IMR-90 (cell line): ENCODE data around the gene MYBPHL. TPM values are rescaled to one million over a fixed set of nuclear protein-coding genes. Genes with fewer than 3 reads are reported as not detected.

Experiments
- ATAC-seq: fragments of 200-7000 bp; cut with Tn5 transposase; 2 replicates; pipeline ENCODE4 v1.9.1; 2020; ENCODE audit warnings: low read depth, mild to moderate bottlenecking, moderate library complexity
- BruUV-seq: library from RNA; stranded (reverse); fragments of 400-500 nt; replicated peaks from 2 replicates; lab custom pipeline; 2021; lab: Mats Ljungman, UMichigan
- CTCF ChIA-PET: fragments of 300-600 bp; formaldehyde crosslinking; extraction: SDS; loops from one replicate; lab custom pipeline; 2021; ENCODE audit warnings: antibody characterized with exemption; lab: Yijun Ruan, JAX
- POLR2A ChIA-PET: fragments of 300-600 bp; sonication (Branson Sonifier 250); formaldehyde crosslinking; loops from one replicate; lab custom pipeline; 2022; ENCODE audit warnings: antibody characterized with exemption; ENCODE audit not compliant: unreplicated experiment; lab: Charles Lee
- DNase-seq: peaks from one replicate; pipeline ENCODE4 v3.0.0; 2013
- H2AFZ ChIP-seq: replicated peaks from 2 replicates; pipeline ENCODE3; 2013; ENCODE audit warnings: low read length, mild to moderate bottlenecking; ENCODE audit not compliant: poor library complexity
- H2AK5ac ChIP-seq: 2 replicates; pipeline ENCODE4 v1.6.1; 2013; ENCODE audit warnings: low read depth, low read length, inconsistent platforms
- H2AK9ac ChIP-seq: replicated peaks from 2 replicates; pipeline ENCODE3; 2013; ENCODE audit warnings: mild to moderate bottlenecking, low read depth, low read length, moderate library complexity; ENCODE audit not compliant: poor library complexity
- H2BK120ac ChIP-seq: 2 replicates; pipeline ENCODE4 v1.6.1; 2013; ENCODE audit warnings: low read depth, low read length, inconsistent platforms
- H2BK15ac ChIP-seq: 3 replicates; pipeline ENCODE4 v1.6.1; 2013; ENCODE audit warnings: low read depth, low read length, inconsistent platforms
- H2BK20ac ChIP-seq: 2 replicates; pipeline ENCODE4 v1.6.1; 2013; ENCODE audit warnings: low read depth, mild to moderate bottlenecking, inconsistent platforms, low read length, moderate library complexity
- H2BK5ac ChIP-seq: 2 replicates; pipeline ENCODE4 v1.6.1; 2013; ENCODE audit warnings: mild to moderate bottlenecking, low read depth, low read length, inconsistent platforms; ENCODE audit not compliant: poor library complexity, severe bottlenecking
- H3K14ac ChIP-seq: replicated peaks from 2 replicates; pipeline ENCODE4 v1.6.1; 2013; ENCODE audit warnings: low read depth, low read length, inconsistent platforms
- H3K18ac ChIP-seq: 2 replicates; pipeline ENCODE4 v1.6.1; 2013; ENCODE audit warnings: low read depth, low read length, control low read depth
- H3K23ac ChIP-seq: 2 replicates; pipeline ENCODE4 v1.6.1; 2013; ENCODE audit warnings: low read depth, low read length, inconsistent platforms
- H3K27ac ChIP-seq: 2 replicates; pipeline ENCODE4 v1.5.1; 2013; ENCODE audit warnings: mild to moderate bottlenecking, control low read depth, low read length; ENCODE audit not compliant: insufficient read depth
- H3K27me3 ChIP-seq: 2 replicates; pipeline ENCODE4 v1.6.1; 2013; ENCODE audit warnings: low read length; ENCODE audit not compliant: control insufficient read depth, insufficient read depth
- H3K36me3 ChIP-seq: 2 replicates; pipeline ENCODE4 v1.6.1; 2013; ENCODE audit warnings: low read length, mixed read lengths; ENCODE audit not compliant: control insufficient read depth, insufficient read depth
- H3K4ac ChIP-seq: 2 replicates; pipeline ENCODE4 v1.6.1; 2013; ENCODE audit warnings: low read depth, low read length, inconsistent platforms
- H3K4me1 ChIP-seq: 2 replicates; pipeline ENCODE4 v1.6.1; 2013; ENCODE audit warnings: low read length, mixed read lengths; ENCODE audit not compliant: control insufficient read depth, insufficient read depth
- H3K4me2 ChIP-seq: 2 replicates; pipeline ENCODE4 v1.6.1; 2013; ENCODE audit warnings: low read depth, mild to moderate bottlenecking, control low read depth, low read length, moderate library complexity
- H3K4me3 ChIP-seq: 2 replicates; pipeline ENCODE4 v1.5.1; 2013; ENCODE audit warnings: low read depth, mild to moderate bottlenecking, control low read depth, low read length, moderate library complexity; ENCODE audit not compliant: insufficient read depth
- H3K56ac ChIP-seq: 2 replicates; pipeline ENCODE4 v1.6.1; 2013; ENCODE audit warnings: low read length, inconsistent platforms; ENCODE audit not compliant: insufficient read depth; ENCODE audit errors: extremely low read depth
- H3K79me1 ChIP-seq, 2 experiments: 2 replicates each; pipeline ENCODE4 v1.6.1; 2013; ENCODE audit warnings: low read length in 2 of 2, inconsistent platforms in 1 of 2, low read depth in 1 of 2
- H3K9ac ChIP-seq: 2 replicates; pipeline ENCODE4 v1.6.1; 2013; ENCODE audit warnings: low read depth, low read length, control low read depth
- H3K9me1 ChIP-seq: 2 replicates; pipeline ENCODE4 v1.6.1; 2013; ENCODE audit warnings: low read length, inconsistent platforms; ENCODE audit not compliant: insufficient read depth
- H3K9me3 ChIP-seq: 2 replicates; pipeline ENCODE4 v1.6.1; 2013; ENCODE audit warnings: low read length; ENCODE audit not compliant: control insufficient read depth, insufficient read depth
- H4K20me1 ChIP-seq: 2 replicates; pipeline ENCODE4 v1.6.1; 2013; ENCODE audit warnings: low read length, inconsistent platforms; ENCODE audit not compliant: insufficient read depth
- H4K5ac ChIP-seq: 2 replicates; pipeline ENCODE4 v1.6.1; 2013; ENCODE audit warnings: mild to moderate bottlenecking, low read depth, low read length, control low read depth
- H4K8ac ChIP-seq, 2 experiments: 2 replicates each; pipeline ENCODE4 v1.6.1; 2013; ENCODE audit warnings: low read depth in 2 of 2, low read length in 2 of 2, control low read depth in 1 of 2, inconsistent platforms in 1 of 2
- H4K91ac ChIP-seq: 2 replicates; pipeline ENCODE4 v1.6.1; 2013; ENCODE audit warnings: low read depth, low read length, inconsistent platforms; ENCODE audit not compliant: insufficient read depth
- BHLHE40 ChIP-seq: fragments of 150-350 bp; IDR thresholded peaks from 2 replicates; pipeline ENCODE4 v1.6.1; 2016; ENCODE audit warnings: mild to moderate bottlenecking, low read depth, low read length
- CEBPB ChIP-seq: IDR thresholded peaks from 2 replicates; pipeline ENCODE4 v1.6.1; 2012; ENCODE audit warnings: low read depth, low read length, improper control_type of control experiment
- CHD1 ChIP-seq: IDR thresholded peaks from 2 replicates; pipeline ENCODE4 v1.6.1; 2012; ENCODE audit warnings: low read depth, low read length, improper control_type of control experiment
- FOS ChIP-seq: fragments of 150-350 bp; IDR thresholded peaks from 2 replicates; pipeline ENCODE4 v1.6.1; 2016; ENCODE audit warnings: low read depth, low read length
- MAFK ChIP-seq: IDR thresholded peaks from 2 replicates; pipeline ENCODE4 v1.6.1; 2012; ENCODE audit warnings: low read depth, low read length, improper control_type of control experiment
- MAZ ChIP-seq: IDR thresholded peaks from 2 replicates; pipeline ENCODE4 v1.6.1; 2012; ENCODE audit warnings: low read depth, mild to moderate bottlenecking, low read length, improper control_type of control experiment, moderate library complexity, borderline replicate concordance
- MXI1 ChIP-seq: IDR thresholded peaks from 2 replicates; pipeline ENCODE4 v1.6.1; 2012; ENCODE audit warnings: low read depth, mild to moderate bottlenecking, low read length, moderate library complexity, borderline replicate concordance
- NFE2L2 ChIP-seq: fragments of 150-350 bp; IDR thresholded peaks from 2 replicates; pipeline ENCODE4 v1.6.1; 2016; ENCODE audit warnings: low read depth, mild to moderate bottlenecking, low read length
- POLR2A ChIP-seq: IDR thresholded peaks from 2 replicates; pipeline ENCODE4 v1.6.1; 2012; ENCODE audit warnings: mild to moderate bottlenecking, low read depth, low read length
- RAD21 ChIP-seq: IDR thresholded peaks from 2 replicates; pipeline ENCODE4 v1.6.1; 2012; ENCODE audit warnings: low read length, improper control_type of control experiment
- RCOR1 ChIP-seq: IDR thresholded peaks from 2 replicates; pipeline ENCODE4 v1.6.1; 2012; ENCODE audit warnings: mild to moderate bottlenecking, low read length, improper control_type of control experiment; ENCODE audit not compliant: insufficient replicate concordance
- RFX5 ChIP-seq: IDR thresholded peaks from 2 replicates; pipeline ENCODE4 v1.8.0; 2012; ENCODE audit warnings: low read depth, mild to moderate bottlenecking, low read length, moderate library complexity
- SMC3 ChIP-seq: fragments of 150-350 bp; IDR thresholded peaks from 2 replicates; pipeline ENCODE4 v1.6.1; 2016; ENCODE audit warnings: low read depth, mild to moderate bottlenecking, antibody characterized with exemption, low read length, moderate library complexity
- WGBS, 2 experiments: methylation state at CpG; one replicate each; pipeline versions ENCODE4 v1.1.5 to v1.1.7; 2013; ENCODE audit warnings: missing lambda C conversion rate in 2 of 2; ENCODE audit not compliant: insufficient read length in 1 of 2; ENCODE audit errors: extremely low coverage in 2 of 2; 5-methylcytosine and 5-hydroxymethylcytosine counted together
- dilution Hi-C: fragments of 300-500 bp; cut with HindIII; formaldehyde crosslinking; loops from one replicate; pipeline ENCODE4 v1.14.3; 2018; ENCODE audit warnings: low sequenced_read_pairs; ENCODE audit not compliant: unreplicated experiment
- in situ Hi-C: fragments of 300-500 bp; cut with MboI; formaldehyde crosslinking; loops from 3 replicates; pipeline ENCODE4 v1.14.3; 2019; ENCODE audit warnings: low sequenced_read_pairs, inconsistent platforms, mixed read lengths
- intact Hi-C: fragments of 100-400 bp; cut with micrococcal nuclease; formaldehyde crosslinking; loops from 2 replicates; pipeline ENCODE4 v1.10.0; 2022
- polyA plus RNA-seq, 3 experiments: library from polyadenylated mRNA; depleted of rRNA; stranded (reverse); fragments of >200 nt; gene quantifications; 2 replicates each; pipeline ENCODE4 v1.2.3, GENCODE V29; 2012; ENCODE audit warnings: low replicate concordance in 1 of 3
- total RNA-seq: library from RNA; depleted of rRNA; stranded (reverse); fragments of >200 nt; gene quantifications from 2 replicates; pipeline ENCODE4 v1.2.3, GENCODE V29; 2012
- TF ChIP-seq, protein P1 (sequence below): fragments of 150-350 bp; IDR thresholded peaks from 2 replicates; pipeline ENCODE4 v1.6.1; 2016; ENCODE audit warnings: low read depth, mild to moderate bottlenecking, low read length, moderate library complexity, borderline replicate concordance
- TF ChIP-seq, protein P2 (sequence below): conservative IDR thresholded peaks from 2 replicates; pipeline ENCODE4 v1.5.1; 2012; ENCODE audit warnings: mild to moderate bottlenecking, low read depth, low read length, improper control_type of control experiment
- TF ChIP-seq, protein P3 (sequence below): fragments of 150-350 bp; IDR thresholded peaks from 2 replicates; pipeline ENCODE4 v1.6.1; 2017; ENCODE audit warnings: mild to moderate bottlenecking, antibody characterized with exemption, low read length, low read depth

MYBPHL gene
- total and polyA plus RNA-seq, 2 of the 4 experiments (the other 2 are of a cell fraction), result 0.07 TPM; not detected in 1

DNA sequence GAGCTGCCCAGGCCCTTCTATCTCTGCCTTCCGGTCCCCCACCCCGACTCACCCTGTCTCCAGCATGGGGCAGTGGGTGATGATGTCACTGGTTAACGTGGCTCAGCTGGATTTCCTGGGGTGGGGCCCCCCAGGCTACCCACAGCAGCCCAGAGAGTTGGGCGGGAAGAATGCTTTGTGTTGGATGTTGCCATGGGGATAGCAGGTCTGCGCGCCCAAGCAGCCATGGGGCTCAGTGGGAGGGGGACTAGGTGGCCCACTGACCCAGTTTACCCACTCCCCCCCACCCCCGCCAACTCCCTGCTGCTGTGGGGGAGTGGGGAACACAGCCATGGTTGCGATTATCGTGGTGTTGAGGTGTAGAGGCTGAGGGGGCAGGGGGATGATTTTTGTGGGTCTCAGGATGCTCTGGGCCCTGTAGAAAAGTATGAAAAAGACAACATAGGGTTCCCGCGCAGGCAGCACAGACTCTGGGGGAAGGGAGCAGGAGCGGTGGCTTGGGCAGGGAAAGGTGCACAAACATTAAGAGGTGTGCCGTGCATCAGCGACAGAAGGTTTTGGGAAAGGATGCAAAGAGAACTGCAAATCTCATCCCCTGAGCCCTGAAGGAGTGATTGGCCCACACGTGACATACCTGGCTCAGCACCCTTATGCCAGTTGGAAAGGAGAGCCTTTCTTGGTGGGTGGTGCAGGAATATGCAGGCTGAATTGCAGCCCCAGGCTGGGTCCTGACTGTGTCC, 49.0 kb downstream of the MYBPHL start:
- CTCF ChIA-PET, result no interaction called here
- 0 out of 4 replicates have a peak, but pooled peaks cover 0 to 8% of the 10 kb centered on the region in 2 experiments for H3K79me1 ChIP-seq
- H3K4me2 ChIP-seq, result no peak overlapping the region
- H4K91ac ChIP-seq, result no peak overlapping the region
- H3K9me3 ChIP-seq, result no peaks in the 10 kb centered on the region
- no peaks in the 10 kb centered on the region; the same call in 1 of the 2 replicates for H3K9me1 ChIP-seq
- no peak overlapping the region for H2BK5ac ChIP-seq
- H2BK120ac ChIP-seq, result no peak overlapping the region
- no peak for TF ChIP-seq RAD21
- no peak for TF ChIP-seq FOS
- TF ChIP-seq MXI1, result no peak
- no peak for TF ChIP-seq RCOR1
- TF ChIP-seq MAZ, result no peak
- no peak for TF ChIP-seq MAFK
- TF ChIP-seq, protein P1, sequence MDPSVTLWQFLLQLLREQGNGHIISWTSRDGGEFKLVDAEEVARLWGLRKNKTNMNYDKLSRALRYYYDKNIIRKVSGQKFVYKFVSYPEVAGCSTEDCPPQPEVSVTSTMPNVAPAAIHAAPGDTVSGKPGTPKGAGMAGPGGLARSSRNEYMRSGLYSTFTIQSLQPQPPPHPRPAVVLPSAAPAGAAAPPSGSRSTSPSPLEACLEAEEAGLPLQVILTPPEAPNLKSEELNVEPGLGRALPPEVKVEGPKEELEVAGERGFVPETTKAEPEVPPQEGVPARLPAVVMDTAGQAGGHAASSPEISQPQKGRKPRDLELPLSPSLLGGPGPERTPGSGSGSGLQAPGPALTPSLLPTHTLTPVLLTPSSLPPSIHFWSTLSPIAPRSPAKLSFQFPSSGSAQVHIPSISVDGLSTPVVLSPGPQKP, result no peak
- TF ChIP-seq CEBPB, result no peak
- no peak for TF ChIP-seq NFE2L2
- TF ChIP-seq CHD1, result no peak
- TF ChIP-seq POLR2A, result no peak
- TF ChIP-seq, protein P2, sequence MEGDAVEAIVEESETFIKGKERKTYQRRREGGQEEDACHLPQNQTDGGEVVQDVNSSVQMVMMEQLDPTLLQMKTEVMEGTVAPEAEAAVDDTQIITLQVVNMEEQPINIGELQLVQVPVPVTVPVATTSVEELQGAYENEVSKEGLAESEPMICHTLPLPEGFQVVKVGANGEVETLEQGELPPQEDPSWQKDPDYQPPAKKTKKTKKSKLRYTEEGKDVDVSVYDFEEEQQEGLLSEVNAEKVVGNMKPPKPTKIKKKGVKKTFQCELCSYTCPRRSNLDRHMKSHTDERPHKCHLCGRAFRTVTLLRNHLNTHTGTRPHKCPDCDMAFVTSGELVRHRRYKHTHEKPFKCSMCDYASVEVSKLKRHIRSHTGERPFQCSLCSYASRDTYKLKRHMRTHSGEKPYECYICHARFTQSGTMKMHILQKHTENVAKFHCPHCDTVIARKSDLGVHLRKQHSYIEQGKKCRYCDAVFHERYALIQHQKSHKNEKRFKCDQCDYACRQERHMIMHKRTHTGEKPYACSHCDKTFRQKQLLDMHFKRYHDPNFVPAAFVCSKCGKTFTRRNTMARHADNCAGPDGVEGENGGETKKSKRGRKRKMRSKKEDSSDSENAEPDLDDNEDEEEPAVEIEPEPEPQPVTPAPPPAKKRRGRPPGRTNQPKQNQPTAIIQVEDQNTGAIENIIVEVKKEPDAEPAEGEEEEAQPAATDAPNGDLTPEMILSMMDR, result no peak
- TF ChIP-seq, protein P3, sequence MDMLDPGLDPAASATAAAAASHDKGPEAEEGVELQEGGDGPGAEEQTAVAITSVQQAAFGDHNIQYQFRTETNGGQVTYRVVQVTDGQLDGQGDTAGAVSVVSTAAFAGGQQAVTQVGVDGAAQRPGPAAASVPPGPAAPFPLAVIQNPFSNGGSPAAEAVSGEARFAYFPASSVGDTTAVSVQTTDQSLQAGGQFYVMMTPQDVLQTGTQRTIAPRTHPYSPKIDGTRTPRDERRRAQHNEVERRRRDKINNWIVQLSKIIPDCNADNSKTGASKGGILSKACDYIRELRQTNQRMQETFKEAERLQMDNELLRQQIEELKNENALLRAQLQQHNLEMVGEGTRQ, result no peak
- TF ChIP-seq SMC3, result no peak
- TF ChIP-seq RFX5, result no peak
- no peak for TF ChIP-seq BHLHE40
- no peak overlapping the region for H3K4me3 ChIP-seq
- H2AK9ac ChIP-seq, result peak overlapping the region; percentile 38
- ATAC-seq, result no peak
- H3K23ac ChIP-seq, result no peak overlapping the region
- H4K5ac ChIP-seq, result no peak overlapping the region
- peaks cover 14% of the 10 kb centered on the region for H3K4me1 ChIP-seq
- H3K27me3 ChIP-seq, result no peaks in the 10 kb centered on the region
- no peak overlapping the region for H4K8ac ChIP-seq
- no peak overlapping the region for H3K9ac ChIP-seq
- H3K56ac ChIP-seq, result no peak overlapping the region
- no peak overlapping the region for H3K4ac ChIP-seq
- DNase-seq, result no peak
- no peak overlapping the region for H2AK5ac ChIP-seq
- 90% methylated on average over 2 of the region's 15 CpGs; no CpG with 5 or more reads in 1 of the 2 experiments for WGBS, 2 experiments
- POLR2A ChIA-PET, result no interaction called here
- no peak overlapping the region for H2AFZ ChIP-seq
- in situ Hi-C loops (no loop called here), dilution Hi-C loops (no loop called here), intact Hi-C loops (no loop called here)
- no TSS peak for BruUV-seq
- no peak overlapping the region for H2BK15ac ChIP-seq
- no peak overlapping the region for H2BK20ac ChIP-seq
- H3K27ac ChIP-seq, result no peak overlapping the region
- H4K20me1 ChIP-seq, result no peaks in the 10 kb centered on the region
- no peak overlapping the region for H3K18ac ChIP-seq
- no peaks in the 10 kb centered on the region for H3K36me3 ChIP-seq
- H3K14ac ChIP-seq, result no peak overlapping the region
